GM19239 (cell line): Measurements from ENCODE around the gene TLR3.

Source experiments
- DNase-seq: peaks from one replicate; pipeline ENCODE4 v3.0.0; 2011; ENCODE audit warnings: low spot score; ENCODE audit not compliant: insufficient read length
- FAIRE-seq: peaks from 2 replicates; lab custom pipeline; 2011; peaks lifted over from hg19 to GRCh38; lab: Jason Lieb, UNC

TLR3 gene

GRCh38 chr4:186104114-186104889, 35.3 kb downstream of the TLR3 start, which contains the start of gene FAM149A:
Gene FAM149A (plus strand): TSS chr4:186104704.
- FAIRE-seq (no peak), DNase-seq (peak; percentile 62)

GRCh38 chr4:186104890-186105646, 36.1 kb downstream of the TLR3 start:
- FAIRE-seq: no peak
- peak; percentile 44 for DNase-seq

- DNase-seq (no peak), FAIRE-seq (peak; percentile 21)
These were observed 36.8 kb downstream of the TLR3 start for GRCh38 chr4:186105647-186106321.

GRCh38 chr4:186107947-186108346, 39.0 kb downstream of the TLR3 start:
- no peak for DNase-seq
- FAIRE-seq: no peak

- FAIRE-seq: no peak
- no peak for DNase-seq
These were observed 39.4 kb downstream of the TLR3 start for GRCh38 chr4:186108391-186108790.

GRCh38 chr4:186109245-186109644, 40.3 kb downstream of the TLR3 start:
- DNase-seq (no peak), FAIRE-seq (no peak)

DNA sequence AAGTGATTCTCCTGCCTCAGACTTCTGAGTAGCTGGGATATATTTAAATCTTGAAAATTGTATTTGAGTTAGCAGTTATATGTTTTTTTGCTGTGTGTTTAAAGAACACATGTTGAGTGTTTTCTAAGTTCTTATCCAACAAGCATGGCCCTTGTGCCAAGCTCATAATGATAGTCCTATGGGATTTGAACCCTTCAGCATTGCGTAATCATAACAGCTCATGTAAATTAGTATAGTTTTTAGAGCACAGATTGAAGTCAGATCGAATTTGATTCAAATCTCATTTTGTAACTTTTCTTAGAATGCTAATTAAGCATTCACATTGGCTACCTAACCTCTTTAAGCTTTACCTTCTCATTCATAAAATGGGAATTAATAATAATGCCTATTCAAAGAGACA, 47.7 kb downstream of the TLR3 start:
- DNase-seq (no peak), FAIRE-seq (no peak)

DNA sequence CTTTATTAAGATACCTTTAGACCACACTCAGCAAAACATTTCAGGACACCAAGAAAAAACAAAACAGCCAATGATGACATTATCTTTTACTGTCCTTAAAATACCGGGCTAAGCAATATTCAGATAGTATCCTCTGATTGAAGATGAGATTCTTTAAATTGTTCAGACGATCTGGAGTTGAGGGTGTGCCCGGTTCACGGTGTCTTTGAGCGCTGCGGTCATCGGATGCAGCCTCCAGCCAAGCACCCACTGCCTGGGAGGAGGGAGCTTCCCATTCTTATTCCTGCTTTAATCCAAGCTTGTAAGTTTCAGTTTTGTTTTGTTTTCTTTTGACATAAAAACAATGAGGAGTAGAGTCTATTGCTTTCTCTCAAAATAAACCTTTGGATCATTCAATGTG, 49.6 kb downstream of the TLR3 start:
- no peak for DNase-seq
- FAIRE-seq: no peak

DNA sequence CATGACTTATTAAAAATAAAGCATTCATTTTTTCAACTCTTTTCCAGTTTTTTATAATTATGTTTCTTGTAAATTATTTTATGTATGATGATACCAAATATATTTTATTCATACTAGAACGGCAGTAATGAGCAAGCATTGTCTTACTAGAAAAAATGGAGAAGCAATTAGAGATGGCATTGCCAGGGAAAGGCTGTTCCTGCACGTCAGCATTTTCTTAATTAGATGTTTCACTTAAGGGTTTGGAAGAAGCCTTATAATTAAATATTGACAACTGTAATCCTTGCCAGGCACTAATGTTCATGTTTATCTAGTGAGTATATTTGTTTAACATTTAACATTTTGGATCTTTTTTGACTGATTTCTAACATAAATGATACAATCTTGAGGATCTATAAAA, 52.1 kb downstream of the TLR3 start:
- DNase-seq (no peak), FAIRE-seq (no peak)

GRCh38 chr4:186128842-186129241, 59.9 kb downstream of the TLR3 start:
- DNase-seq: no peak
- FAIRE-seq: no peak

- no peak for FAIRE-seq
These were observed 63.0 kb downstream of the TLR3 start for GRCh38 chr4:186131935-186132334.

DNA sequence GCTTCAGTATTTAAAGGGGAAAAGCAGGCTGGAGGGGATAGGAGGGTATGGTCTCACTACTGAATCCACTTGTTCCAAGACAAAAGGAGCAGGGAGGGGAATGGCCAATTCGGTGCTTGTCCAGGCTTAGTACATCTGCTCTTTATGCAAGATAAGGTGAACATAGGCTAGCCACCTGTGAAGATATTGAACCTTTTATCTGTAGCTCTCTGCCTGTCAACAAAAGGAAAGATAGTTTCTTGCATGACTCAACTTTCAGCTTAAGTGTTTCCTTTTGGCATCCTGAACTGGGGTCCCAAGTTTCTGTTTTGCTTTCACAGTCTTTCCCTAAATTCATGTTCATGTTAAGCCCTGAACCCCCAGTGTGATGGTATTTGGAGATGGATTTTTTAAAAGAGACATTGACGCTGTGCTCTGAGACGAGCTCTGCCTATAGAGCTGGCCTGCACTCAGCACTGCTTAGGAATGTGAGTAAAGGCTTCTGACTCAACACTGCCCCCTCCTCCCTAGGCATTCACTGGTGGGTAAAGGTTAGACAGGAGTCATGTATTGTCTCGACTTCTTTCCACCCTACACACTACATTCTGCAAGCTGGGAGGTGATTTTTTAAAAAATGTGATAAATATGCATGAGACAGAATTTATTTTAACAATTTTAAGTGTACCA, 63.8 kb downstream of the TLR3 start:
- FAIRE-seq (peak; percentile 59), DNase-seq (no peak)

More at GRCh38 chr4:186131935-186132334, 63.0 kb downstream of the TLR3 start:
- no peak for DNase-seq

- peak; percentile 99 for FAIRE-seq
- peak; percentile 23 for DNase-seq
These were observed 65.3 kb downstream of the TLR3 start for GRCh38 chr4:186134257-186134656.

DNA sequence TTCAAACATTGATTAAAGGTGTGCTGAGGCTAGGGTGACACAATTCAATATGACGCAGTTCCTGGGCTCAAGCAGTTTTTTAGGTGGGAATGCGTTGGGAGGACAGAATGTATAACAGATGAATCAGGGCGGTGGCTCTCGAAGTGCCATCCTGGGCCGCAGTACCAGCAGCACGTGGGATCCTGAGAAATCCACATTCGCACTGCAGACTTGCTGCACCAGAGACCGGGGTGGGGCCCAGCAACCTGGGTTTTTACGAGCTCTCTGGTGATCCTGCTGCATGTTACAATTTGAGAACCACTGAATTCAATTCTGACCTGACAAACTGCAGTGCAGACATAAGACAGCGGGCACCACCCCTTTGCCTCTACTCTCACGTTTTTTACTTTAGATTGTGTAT, 65.9 kb downstream of the TLR3 start:
- FAIRE-seq: no peak
- no peak for DNase-seq

GRCh38 chr4:186137196-186137794, 68.3 kb downstream of the TLR3 start:
- DNase-seq: no peak
- peak; percentile 85 for FAIRE-seq
